NCI-H2196 (cell line): ENCODE results near the gene NUB1.
A peak's percentile ranks its signal among the peaks of the same experiment; 100 is the strongest.
"Not testable (repeated sequence)": the region's sequence is repeated elsewhere in the genome, so short reads cannot be mapped to it uniquely, and the experiment has no call there.

ENCODE experiments used
- DNase-seq: peaks from one replicate; lab custom pipeline; 2025; ENCODE audit not compliant: unreplicated experiment; lab: John Stamatoyannopoulos, UW

NUB1 gene, protein sequence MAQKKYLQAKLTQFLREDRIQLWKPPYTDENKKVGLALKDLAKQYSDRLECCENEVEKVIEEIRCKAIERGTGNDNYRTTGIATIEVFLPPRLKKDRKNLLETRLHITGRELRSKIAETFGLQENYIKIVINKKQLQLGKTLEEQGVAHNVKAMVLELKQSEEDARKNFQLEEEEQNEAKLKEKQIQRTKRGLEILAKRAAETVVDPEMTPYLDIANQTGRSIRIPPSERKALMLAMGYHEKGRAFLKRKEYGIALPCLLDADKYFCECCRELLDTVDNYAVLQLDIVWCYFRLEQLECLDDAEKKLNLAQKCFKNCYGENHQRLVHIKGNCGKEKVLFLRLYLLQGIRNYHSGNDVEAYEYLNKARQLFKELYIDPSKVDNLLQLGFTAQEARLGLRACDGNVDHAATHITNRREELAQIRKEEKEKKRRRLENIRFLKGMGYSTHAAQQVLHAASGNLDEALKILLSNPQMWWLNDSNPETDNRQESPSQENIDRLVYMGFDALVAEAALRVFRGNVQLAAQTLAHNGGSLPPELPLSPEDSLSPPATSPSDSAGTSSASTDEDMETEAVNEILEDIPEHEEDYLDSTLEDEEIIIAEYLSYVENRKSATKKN

DNA sequence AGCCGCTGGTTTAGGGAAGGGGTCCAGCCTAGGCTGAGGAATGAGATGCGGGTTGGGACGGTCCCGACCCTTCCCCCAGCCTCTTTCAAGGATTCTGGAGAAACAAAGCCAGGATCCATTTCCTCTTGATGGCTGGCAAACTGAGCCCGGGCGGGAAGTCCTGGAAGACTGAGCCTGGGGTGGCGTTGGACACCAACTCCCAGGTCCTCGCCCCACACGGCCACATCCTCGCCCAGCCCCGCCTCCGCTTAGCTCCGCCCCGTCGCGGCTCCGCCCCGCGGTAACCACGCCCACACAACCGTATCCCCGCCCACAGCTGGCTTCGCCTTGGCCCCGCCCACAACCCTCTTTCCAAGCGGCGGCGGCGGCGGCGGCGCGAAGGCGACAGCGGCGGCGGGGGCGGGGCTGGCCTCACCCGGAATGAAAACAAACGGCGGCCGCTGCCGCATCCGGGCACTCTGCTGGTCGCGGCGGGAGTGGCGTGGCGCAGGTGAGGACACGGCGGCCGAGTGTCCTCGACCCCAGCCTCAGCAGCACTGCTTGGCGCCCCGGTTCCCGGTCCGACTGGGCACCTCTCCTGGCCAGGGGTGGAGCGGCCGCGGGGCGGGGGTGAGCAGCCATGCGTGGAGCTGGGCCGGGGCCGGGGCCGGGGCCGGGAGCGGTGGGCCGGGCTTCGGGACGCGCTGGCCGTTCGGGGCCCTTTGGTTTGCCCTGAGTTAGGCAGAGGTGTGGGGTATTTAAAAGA is at the start of gene NUB1:
NUB1 (plus strand) TSS at position 456 of the 745 bp plus-strand sequence. CDS start 3,538 bp downstream, outside the sequence.
- peak; percentile 63 for DNase-seq

DNA sequence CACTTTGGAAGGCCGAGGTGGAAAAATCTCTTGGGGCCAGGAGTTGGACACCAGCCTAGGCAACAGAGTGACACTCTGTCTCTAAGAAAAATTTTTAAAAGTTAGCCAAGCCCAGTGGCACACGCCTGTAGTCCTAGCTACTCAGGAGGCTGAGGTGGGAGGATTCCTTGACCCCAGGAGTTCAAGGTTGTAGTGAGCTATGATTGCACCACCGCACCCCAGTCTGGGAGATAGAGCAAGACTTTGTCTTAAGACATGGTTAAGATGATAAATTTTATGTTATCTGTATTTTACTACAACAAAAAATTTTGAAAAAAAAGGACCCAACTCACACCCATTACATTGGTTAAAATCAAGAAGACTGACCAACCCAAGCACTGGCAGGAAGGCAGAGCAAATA is 48.8 kb upstream of the NUB1 start:
- DNase-seq: no peak

DNA sequence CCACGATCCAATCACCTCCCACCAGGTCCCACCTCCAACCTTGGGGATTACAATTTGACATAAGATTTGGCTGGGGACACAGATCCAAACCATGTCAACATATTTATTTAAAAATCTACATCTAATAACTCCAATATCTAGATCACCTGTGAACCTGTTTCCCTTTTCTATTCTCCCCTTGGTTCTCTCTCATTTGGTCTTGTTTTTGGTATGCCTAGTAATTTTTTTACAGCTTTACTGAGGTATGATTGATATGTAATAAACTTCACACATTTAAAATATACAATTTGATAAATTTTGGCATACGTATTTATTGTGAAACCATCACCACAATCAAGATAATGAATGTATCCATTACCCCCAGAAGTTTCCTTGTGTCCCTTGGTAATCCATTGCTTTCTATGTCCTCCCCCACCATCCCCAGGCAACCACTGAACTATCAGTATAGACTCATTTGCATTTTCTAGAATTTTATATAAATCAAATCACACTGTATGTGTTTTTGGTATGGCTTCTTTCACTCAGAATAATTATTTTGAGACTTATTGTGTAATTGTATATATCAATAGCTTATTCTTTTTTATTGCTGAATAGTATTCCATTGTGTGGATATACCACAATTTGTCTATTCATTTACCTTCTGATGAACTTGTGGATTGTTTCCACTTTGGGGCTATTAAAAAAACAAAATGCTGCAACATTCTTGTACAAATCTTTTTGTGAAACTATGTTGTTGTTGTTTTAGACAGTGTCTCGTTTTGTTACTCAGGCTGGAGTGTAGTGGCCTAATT is 45.2 kb upstream of the NUB1 start:
- DNase-seq: no peak

DNA sequence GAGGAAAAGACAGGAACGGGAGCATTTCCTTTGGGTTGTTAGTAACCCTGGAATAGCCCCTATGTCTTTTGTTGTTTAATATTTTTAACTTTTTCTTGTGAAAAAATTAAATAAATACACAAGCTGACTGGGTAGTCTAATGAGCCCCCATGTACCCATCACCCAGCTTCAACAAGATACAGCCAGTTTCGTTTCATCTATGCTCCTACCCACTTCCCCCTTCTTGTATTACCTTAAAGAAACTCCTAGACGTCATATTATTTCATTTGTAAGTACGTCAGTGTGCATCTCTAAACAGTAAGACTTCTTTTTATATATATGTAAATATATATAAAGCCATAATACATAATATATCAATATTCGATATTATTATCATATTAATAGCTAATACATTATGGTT is 42.8 kb upstream of the NUB1 start:
- DNase-seq: no peak

DNA sequence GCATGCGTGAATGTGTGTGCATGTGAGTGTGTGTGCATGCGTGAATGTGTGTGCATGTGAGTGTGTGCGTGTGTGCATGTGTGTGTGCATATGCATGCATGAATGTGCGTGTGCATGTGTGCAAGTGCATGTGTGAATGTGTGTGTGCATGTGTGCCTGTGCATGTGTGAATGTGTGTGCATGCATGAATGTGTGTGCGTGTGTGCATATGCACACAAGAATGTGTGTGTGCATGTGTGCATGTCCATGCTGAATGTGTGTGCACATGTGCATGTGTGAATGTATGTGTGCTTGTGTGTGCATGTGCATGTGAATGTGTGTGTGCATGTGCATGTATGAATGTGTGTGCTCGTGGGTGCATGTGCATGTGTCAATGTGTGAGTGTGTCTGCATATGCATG is 42.1 kb upstream of the NUB1 start:
- DNase-seq: no peak

DNA sequence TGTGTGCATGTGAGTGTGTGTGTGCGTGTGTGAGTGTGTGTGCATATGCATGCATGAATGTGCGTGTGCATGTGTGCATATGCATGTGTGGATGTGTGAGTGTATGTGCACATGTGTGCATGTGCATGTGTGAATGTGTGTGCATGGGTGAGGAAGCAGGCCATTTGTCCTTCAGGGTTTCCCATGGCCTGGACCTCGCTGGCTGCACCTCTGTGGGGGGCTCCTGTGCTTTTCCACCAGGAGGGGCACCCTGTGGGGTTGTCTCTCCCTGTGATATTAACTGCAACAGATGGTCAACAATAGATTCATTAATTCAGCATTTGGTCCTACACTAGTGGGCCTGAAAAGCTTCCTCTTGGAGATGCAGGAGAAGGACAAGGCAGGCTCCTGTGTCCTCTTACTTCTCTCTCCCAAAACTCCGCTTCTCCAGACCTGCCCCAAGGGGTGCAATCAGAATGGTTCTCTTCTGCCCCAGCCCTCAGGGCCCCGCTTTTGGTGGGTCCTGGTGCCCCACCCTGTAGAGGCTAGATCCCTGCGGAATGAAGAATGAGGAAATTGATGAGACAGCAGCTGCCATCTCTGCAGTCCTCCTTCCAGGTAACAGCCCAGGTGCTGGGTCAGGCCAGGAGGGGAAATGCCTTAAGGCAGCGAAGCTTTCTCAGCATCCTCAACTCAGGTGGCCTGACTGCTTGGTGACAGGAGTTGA is 41.5 kb upstream of the NUB1 start:
- DNase-seq: no peak

DNA sequence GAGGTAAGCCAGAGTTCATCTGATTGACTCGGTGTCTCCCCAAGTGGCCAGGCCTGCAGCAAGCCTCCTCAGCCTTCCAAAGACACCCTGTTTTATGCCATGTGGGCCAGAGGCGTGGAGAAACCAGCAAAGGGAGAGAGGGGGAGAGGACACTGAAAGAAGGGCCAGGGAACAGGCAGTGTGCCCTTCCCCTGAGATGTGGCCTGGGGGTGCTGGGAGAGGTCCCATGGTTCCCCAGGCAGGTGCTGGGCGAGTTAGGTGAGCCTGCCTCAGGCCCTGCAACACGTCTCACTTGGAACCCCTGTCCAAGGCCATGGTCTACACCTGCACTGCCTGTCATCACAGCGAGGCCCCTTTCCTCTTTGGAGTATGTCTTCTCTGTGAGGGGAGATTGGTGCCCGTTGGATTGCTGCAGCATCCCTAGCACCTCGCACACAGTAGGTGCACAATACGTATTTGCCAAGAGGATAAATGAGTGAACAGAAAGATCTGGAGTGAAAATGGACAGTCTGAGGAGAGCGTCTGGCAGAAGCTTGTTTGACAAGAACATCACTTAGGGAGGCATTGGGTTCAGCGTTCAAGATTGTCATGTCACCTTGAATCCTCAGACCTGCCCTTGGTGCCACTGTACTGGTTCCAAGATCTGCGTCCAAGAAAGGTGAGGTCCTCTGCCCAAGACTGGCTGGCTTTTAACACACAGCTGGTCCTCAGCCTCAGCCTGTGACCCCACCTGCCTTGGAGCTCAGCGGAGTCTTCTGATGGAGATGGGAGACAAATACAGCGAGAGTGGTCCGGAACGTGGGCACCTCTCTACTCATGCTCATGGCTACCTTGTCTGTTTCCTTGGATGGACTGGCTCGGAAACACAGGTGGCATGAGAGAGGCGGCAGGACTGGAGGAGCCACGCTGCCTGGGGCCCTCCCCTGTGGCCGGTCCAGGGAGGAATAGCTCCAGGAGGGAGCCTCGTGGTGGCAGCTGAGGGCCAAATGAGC is 39.8 kb upstream of the NUB1 start:
- DNase-seq: no peak

DNA sequence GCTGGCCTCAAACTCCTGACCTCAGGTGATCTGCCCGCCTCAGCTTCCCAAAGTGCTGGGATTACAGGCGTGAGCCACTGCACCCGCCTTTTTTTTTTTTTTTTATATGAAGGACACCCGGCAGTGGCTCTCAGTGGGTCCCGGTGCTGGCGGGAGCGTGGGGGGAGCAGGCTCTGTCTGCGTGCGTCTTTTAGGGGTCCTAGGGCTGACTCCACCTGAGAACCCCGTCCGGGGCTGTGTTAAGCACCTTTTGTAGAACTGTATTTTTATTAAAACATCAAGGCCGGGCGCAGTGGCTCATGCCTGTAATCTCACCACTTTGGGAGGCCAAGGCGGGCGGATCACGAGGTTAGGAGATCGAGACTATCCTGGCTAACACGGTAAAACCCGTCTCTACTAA is 37.4 kb upstream of the NUB1 start:
- not testable (repeated sequence) for DNase-seq

DNA sequence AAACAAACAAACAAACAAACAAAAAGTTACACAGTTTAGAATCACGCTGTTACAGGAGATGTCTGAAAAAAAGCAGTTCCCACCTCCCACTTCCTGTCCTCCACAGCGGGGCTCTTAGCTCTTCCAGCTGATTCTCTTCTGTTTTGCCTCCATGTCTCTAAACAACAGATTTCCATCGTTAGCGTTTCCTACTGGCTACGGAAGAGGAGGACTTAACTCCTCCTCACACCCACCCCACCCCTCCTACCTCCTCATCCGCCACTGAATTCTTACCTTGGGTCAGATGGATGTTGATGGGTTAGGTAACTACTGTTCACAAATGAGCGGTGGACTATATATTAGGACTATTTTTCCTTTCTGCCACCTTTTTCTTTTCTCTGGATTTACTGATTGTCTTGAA is 36.8 kb upstream of the NUB1 start:
- DNase-seq: no peak

DNA sequence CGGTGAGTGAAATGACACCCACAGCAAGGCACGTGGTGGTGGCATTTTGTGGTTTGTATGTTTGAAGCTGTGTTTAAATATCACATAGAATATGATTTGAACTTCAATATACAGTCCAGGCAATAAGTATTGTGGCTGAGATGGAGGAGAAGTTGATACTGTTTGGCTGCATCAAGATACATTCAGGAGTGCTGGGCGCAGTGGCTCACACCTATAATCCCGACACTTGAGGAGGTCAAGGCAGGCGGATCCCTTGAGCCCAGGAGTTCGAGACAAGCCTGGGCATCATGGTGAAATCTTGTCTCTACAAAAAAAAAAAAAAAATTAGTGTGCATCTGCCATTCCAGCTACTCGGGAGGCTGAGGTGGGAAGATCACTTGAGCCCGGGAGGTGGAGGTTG is 35.2 kb upstream of the NUB1 start:
- no peak for DNase-seq

DNA sequence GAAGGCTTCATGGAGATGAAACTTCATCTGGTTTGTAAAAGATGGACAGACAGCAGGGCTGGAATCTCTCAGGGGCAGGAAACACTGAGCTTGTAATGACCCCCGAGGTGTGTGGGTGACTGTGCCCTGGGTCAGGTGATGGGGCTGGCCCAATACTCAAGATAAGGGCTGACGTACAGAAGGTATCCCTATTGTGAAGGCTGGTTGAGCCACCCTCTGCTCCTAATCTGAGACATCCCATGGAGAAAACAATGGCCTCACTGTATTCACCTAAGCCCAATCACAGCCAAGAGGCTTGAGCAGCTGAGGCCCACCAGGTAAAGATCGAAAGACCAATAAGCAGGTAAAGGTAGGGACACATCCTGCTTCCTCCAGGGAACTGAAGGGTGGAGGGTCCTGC is 34.8 kb upstream of the NUB1 start:
- DNase-seq: no peak

DNA sequence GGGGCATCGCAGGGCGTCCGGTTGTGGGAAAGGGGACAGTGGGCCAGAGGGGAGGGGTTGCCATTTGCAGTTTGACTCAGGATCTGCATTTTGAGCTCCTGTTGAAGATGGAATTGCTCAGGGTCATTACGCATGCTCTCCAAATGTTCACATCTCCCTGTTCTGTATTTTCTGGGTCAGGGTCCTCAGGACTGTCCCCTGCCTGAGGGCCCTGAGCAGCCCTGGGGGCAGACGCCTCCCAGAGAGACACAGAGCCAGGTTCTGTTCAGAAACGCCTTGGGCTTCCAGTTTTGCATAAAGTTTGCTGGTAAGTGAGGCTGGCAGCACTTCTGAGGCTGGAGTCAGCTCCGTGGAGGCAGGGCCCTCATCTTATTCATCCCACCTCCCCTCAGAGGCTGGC is 34.1 kb upstream of the NUB1 start:
- no peak for DNase-seq

DNA sequence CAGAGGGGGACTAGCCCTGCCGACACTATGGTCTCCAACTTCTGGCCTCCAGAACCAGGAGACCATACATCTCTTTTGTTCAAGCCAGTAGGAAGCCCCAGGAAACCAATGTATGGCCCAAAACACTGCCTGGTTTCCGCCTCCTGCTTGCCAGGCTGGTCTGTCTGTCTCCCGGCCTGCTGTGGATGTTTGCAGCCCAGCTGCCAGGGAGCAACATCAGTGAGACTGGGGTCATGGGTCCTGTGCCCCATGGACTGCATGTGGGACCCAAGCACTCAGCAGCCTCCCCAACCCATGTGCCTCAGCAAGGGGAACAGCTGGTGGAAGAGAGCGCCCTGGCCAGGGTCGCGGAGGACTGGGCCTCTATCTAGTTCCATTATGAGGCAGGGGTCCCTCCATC is 33.4 kb upstream of the NUB1 start:
- DNase-seq: no peak

DNA sequence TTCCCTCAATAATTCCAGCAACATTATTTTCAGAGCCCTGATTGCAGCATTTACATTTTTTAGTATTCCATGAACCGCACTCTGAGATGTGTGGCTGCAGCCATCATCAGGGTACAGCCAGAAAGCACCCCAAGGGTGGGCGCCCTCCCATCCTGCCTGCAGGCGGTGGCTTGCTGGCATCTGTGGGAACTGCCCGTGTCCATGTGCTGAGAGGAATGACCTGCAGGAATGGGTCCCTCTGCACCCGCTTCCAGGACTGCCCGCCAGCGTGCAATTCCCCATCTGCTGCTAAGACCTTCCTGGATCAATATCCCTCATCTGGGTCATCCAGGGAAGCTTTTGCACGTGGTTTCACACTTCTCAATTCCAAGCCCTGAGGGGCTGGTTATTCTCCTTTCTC is 32.8 kb upstream of the NUB1 start:
- DNase-seq: no peak

DNA sequence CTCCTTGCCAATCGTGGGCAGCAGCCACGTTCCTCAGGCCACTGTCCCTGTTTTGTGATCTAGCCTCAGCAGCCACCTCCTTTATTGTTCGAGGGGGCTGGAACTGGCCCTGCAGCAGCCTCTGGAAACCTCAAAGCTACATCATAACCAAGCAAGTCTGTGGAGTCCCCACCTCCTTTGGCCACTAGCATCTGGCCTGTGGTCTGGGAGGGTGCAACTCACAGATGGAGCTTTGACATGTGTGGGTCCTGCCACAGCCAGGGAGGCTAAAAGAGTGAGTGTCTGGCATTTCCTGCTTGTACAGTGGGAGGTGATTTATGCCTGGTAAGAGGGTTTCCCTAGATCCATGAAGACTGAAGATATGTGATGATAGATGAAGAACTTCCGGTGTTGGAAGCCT is 32.3 kb upstream of the NUB1 start:
- DNase-seq: no peak

DNA sequence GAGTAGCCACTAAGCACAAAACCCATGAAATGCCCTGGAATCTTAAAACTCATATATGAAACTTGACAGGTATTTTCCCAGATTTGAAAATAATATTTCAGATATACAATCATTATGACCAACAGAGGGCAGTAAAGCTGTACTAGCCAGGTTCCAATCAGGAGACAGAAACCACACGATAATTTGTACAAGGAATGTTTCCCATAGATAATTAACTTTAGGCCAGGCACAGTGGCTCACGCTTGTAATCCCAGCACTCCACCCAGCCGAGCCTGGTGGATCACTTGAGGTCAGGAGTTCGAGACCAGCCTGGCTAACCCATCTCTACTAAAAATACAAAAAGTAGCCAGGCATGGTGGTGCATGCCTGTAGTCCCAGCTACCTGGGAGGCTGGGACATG is 31.0 kb upstream of the NUB1 start:
- peak; percentile 15 for DNase-seq

DNA sequence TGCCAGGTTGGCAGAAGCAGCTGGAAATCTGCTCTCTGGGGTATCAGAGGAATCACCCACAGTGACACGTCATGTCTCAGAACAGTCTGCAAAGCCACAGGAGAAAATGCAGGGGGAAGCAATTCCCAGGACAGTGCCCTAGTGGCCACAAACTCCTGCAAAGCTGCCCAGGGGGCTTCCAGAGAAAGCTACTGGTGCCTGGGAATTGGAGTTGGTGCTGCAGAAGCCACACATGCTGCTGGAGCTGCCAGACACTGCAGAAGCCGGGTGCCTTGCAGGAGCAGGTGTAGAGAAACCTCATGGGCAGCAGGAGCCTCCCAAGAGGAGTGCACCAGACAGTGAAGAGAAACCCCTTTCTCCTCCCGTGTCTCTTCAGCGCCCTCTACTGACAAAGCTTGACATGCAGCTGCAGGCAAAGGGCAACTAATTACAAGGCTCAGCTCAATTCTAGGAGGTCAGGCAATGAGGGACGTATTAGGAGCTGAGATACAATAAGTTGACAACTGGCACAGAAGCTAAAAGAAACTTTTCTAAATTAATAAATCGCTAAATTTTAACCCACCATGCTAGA is 30.2 kb upstream of the NUB1 start:
- DNase-seq: peak; percentile 2

DNA sequence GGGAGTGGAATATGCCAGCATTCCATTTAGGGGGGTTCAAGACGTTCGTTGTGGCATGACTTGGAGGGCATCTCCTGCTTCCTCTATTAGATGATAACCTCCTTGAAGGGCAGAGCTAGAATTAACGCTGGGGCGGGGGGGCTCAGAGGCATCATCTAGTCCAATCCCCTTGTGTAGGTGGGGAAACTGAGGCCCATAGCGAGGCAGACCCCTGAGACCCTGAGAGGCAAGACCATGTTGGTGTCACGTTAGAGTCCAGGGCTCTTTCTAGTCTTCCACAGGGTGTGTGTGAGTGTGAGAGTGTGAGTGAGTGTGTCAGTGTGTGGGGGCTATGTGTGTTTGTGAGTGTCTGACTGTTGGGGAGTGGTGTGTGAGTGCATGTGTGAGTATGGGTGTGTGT is 29.3 kb upstream of the NUB1 start:
- DNase-seq: no peak
